ENCODE results near the gene STK24. TPM values are rescaled to one million over a fixed set of nuclear protein-coding genes. Genes with fewer than 3 reads are reported as not detected.

The STK24 gene
- total and polyA plus RNA-seq, 2 of the 4 experiments (the other 2 are of a cell fraction) = 29.2 to 43.4 TPM

DNA sequence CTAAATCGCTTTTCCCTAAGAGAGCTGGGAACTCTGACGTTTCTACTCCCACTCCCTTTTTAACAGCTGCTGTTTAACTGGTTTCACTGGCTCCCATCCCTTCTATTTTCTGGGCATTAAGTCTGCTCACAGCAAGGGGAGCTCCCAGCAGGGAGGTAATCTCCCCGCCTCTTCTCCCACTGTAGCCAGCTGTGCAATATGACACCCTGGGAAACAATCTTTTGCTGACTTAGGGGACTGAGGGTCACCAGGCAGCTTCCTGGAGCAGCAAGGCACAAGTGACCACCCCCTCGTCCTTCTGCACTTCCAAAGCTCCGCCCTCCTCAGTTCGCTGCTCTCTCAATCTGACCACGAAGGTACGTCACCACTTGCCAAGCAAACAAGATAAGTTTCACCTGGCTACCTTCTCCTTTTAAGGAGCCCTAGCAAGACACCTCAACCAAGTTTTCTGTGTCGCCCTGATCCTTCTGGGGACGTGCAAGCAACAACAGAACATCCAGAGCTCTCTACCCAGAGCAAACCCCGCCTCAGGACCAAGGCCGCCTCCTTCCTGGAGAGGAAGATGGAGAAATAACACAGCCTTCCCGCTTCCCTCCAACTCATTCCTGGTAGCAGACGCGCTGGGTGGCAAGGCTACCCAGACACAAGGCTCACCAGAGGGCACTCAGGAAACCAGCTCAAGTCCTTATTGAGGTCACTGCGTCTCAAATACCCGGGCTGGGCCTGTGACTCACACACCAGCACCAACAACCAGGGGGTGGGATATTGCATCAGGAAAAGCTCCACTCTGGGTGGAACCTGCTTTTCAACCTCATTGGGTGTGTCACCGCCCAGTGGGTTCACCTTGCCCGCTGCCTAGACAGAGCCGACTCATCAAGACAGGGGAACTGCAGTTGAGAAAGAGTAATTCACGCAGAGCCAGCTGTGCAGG, 92.4 kb downstream of the STK24 start (continued):
- TF ChIP-seq, protein P1, sequence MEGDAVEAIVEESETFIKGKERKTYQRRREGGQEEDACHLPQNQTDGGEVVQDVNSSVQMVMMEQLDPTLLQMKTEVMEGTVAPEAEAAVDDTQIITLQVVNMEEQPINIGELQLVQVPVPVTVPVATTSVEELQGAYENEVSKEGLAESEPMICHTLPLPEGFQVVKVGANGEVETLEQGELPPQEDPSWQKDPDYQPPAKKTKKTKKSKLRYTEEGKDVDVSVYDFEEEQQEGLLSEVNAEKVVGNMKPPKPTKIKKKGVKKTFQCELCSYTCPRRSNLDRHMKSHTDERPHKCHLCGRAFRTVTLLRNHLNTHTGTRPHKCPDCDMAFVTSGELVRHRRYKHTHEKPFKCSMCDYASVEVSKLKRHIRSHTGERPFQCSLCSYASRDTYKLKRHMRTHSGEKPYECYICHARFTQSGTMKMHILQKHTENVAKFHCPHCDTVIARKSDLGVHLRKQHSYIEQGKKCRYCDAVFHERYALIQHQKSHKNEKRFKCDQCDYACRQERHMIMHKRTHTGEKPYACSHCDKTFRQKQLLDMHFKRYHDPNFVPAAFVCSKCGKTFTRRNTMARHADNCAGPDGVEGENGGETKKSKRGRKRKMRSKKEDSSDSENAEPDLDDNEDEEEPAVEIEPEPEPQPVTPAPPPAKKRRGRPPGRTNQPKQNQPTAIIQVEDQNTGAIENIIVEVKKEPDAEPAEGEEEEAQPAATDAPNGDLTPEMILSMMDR (conservative IDR thresholded peaks at IDR 0.05; ENCODE audit: low read depth, low read length) = no peak
- TF ChIP-seq SMC3 (IDR thresholded peaks at IDR 0.05; ENCODE audit: low read depth, low read length) (peak; percentile 8; the same call in 1 of the 2 replicates), RAD21 (IDR thresholded peaks at IDR 0.05; ENCODE audit: low read length) (0 out of 2 replicates have a peak, but pooled peaks have one; percentile 6)
